Astrocyte of the hippocampus (primary cell): ENCODE measurements around the gene ZNF667.
A peak's percentile ranks its signal among the peaks of the same experiment; 100 is the strongest.

Experiments
- DNase-seq: peaks from one replicate; pipeline ENCODE4 v3.0.0; 2011; ENCODE audit warnings: low read depth, low spot score

The ZNF667 gene

GRCh38 chr19:56393119-56394012 lies 83.8 kb downstream of the ZNF667 start, which contains the start of gene ZNF582:
Gene ZNF582 (minus strand): TSS chr19:56393534. CDS start chr19:56391752, 1,782 bp downstream.
- peak; percentile 99 for DNase-seq
